IMR-90 (cell line): Measurements from ENCODE around the gene PSMC6. TPM values are rescaled to one million over a fixed set of nuclear protein-coding genes. Genes with fewer than 3 reads are reported as not detected.

Source experiments
- ATAC-seq: fragments of 200-7000 bp; cut with Tn5 transposase; 2 replicates; pipeline ENCODE4 v1.9.1; 2020; ENCODE audit warnings: low read depth, mild to moderate bottlenecking, moderate library complexity
- BruUV-seq: library from RNA; stranded (reverse); fragments of 400-500 nt; replicated peaks from 2 replicates; lab custom pipeline; 2021; lab: Mats Ljungman, UMichigan
- CTCF ChIA-PET: fragments of 300-600 bp; formaldehyde crosslinking; extraction: SDS; loops from one replicate; lab custom pipeline; 2021; ENCODE audit warnings: antibody characterized with exemption; lab: Yijun Ruan, JAX
- POLR2A ChIA-PET: fragments of 300-600 bp; sonication (Branson Sonifier 250); formaldehyde crosslinking; loops from one replicate; lab custom pipeline; 2022; ENCODE audit warnings: antibody characterized with exemption; ENCODE audit not compliant: unreplicated experiment; lab: Charles Lee
- DNase-seq: peaks from one replicate; pipeline ENCODE4 v3.0.0; 2013
- H2AFZ ChIP-seq: replicated peaks from 2 replicates; pipeline ENCODE3; 2013; ENCODE audit warnings: low read length, mild to moderate bottlenecking; ENCODE audit not compliant: poor library complexity
- H2AK5ac ChIP-seq: 2 replicates; pipeline ENCODE4 v1.6.1; 2013; ENCODE audit warnings: low read depth, low read length, inconsistent platforms
- H2AK9ac ChIP-seq: replicated peaks from 2 replicates; pipeline ENCODE3; 2013; ENCODE audit warnings: mild to moderate bottlenecking, low read depth, low read length, moderate library complexity; ENCODE audit not compliant: poor library complexity
- H2BK120ac ChIP-seq: 2 replicates; pipeline ENCODE4 v1.6.1; 2013; ENCODE audit warnings: low read depth, low read length, inconsistent platforms
- H2BK15ac ChIP-seq: 3 replicates; pipeline ENCODE4 v1.6.1; 2013; ENCODE audit warnings: low read depth, low read length, inconsistent platforms
- H2BK20ac ChIP-seq: 2 replicates; pipeline ENCODE4 v1.6.1; 2013; ENCODE audit warnings: low read depth, mild to moderate bottlenecking, inconsistent platforms, low read length, moderate library complexity
- H2BK5ac ChIP-seq: 2 replicates; pipeline ENCODE4 v1.6.1; 2013; ENCODE audit warnings: mild to moderate bottlenecking, low read depth, low read length, inconsistent platforms; ENCODE audit not compliant: poor library complexity, severe bottlenecking
- H3K14ac ChIP-seq: replicated peaks from 2 replicates; pipeline ENCODE4 v1.6.1; 2013; ENCODE audit warnings: low read depth, low read length, inconsistent platforms
- H3K18ac ChIP-seq: 2 replicates; pipeline ENCODE4 v1.6.1; 2013; ENCODE audit warnings: low read depth, low read length, control low read depth
- H3K23ac ChIP-seq: 2 replicates; pipeline ENCODE4 v1.6.1; 2013; ENCODE audit warnings: low read depth, low read length, inconsistent platforms
- H3K27ac ChIP-seq: 2 replicates; pipeline ENCODE4 v1.5.1; 2013; ENCODE audit warnings: mild to moderate bottlenecking, control low read depth, low read length; ENCODE audit not compliant: insufficient read depth
- H3K27me3 ChIP-seq: 2 replicates; pipeline ENCODE4 v1.6.1; 2013; ENCODE audit warnings: low read length; ENCODE audit not compliant: control insufficient read depth, insufficient read depth
- H3K36me3 ChIP-seq: 2 replicates; pipeline ENCODE4 v1.6.1; 2013; ENCODE audit warnings: low read length, mixed read lengths; ENCODE audit not compliant: control insufficient read depth, insufficient read depth
- H3K4ac ChIP-seq: 2 replicates; pipeline ENCODE4 v1.6.1; 2013; ENCODE audit warnings: low read depth, low read length, inconsistent platforms
- H3K4me1 ChIP-seq: 2 replicates; pipeline ENCODE4 v1.6.1; 2013; ENCODE audit warnings: low read length, mixed read lengths; ENCODE audit not compliant: control insufficient read depth, insufficient read depth
- H3K4me2 ChIP-seq: 2 replicates; pipeline ENCODE4 v1.6.1; 2013; ENCODE audit warnings: low read depth, mild to moderate bottlenecking, control low read depth, low read length, moderate library complexity
- H3K4me3 ChIP-seq: 2 replicates; pipeline ENCODE4 v1.5.1; 2013; ENCODE audit warnings: low read depth, mild to moderate bottlenecking, control low read depth, low read length, moderate library complexity; ENCODE audit not compliant: insufficient read depth
- H3K56ac ChIP-seq: 2 replicates; pipeline ENCODE4 v1.6.1; 2013; ENCODE audit warnings: low read length, inconsistent platforms; ENCODE audit not compliant: insufficient read depth; ENCODE audit errors: extremely low read depth
- H3K79me1 ChIP-seq, 2 experiments: 2 replicates each; pipeline ENCODE4 v1.6.1; 2013; ENCODE audit warnings: low read length in 2 of 2, inconsistent platforms in 1 of 2, low read depth in 1 of 2
- H3K9ac ChIP-seq: 2 replicates; pipeline ENCODE4 v1.6.1; 2013; ENCODE audit warnings: low read depth, low read length, control low read depth
- H3K9me1 ChIP-seq: 2 replicates; pipeline ENCODE4 v1.6.1; 2013; ENCODE audit warnings: low read length, inconsistent platforms; ENCODE audit not compliant: insufficient read depth
- H3K9me3 ChIP-seq: 2 replicates; pipeline ENCODE4 v1.6.1; 2013; ENCODE audit warnings: low read length; ENCODE audit not compliant: control insufficient read depth, insufficient read depth
- H4K20me1 ChIP-seq: 2 replicates; pipeline ENCODE4 v1.6.1; 2013; ENCODE audit warnings: low read length, inconsistent platforms; ENCODE audit not compliant: insufficient read depth
- H4K5ac ChIP-seq: 2 replicates; pipeline ENCODE4 v1.6.1; 2013; ENCODE audit warnings: mild to moderate bottlenecking, low read depth, low read length, control low read depth
- H4K8ac ChIP-seq, 2 experiments: 2 replicates each; pipeline ENCODE4 v1.6.1; 2013; ENCODE audit warnings: low read depth in 2 of 2, low read length in 2 of 2, control low read depth in 1 of 2, inconsistent platforms in 1 of 2
- H4K91ac ChIP-seq: 2 replicates; pipeline ENCODE4 v1.6.1; 2013; ENCODE audit warnings: low read depth, low read length, inconsistent platforms; ENCODE audit not compliant: insufficient read depth
- CHD1 ChIP-seq: IDR thresholded peaks from 2 replicates; pipeline ENCODE4 v1.6.1; 2012; ENCODE audit warnings: low read depth, low read length, improper control_type of control experiment
- MAZ ChIP-seq: IDR thresholded peaks from 2 replicates; pipeline ENCODE4 v1.6.1; 2012; ENCODE audit warnings: low read depth, mild to moderate bottlenecking, low read length, improper control_type of control experiment, moderate library complexity, borderline replicate concordance
- MXI1 ChIP-seq: IDR thresholded peaks from 2 replicates; pipeline ENCODE4 v1.6.1; 2012; ENCODE audit warnings: low read depth, mild to moderate bottlenecking, low read length, moderate library complexity, borderline replicate concordance
- NFE2L2 ChIP-seq: fragments of 150-350 bp; IDR thresholded peaks from 2 replicates; pipeline ENCODE4 v1.6.1; 2016; ENCODE audit warnings: low read depth, mild to moderate bottlenecking, low read length
- RCOR1 ChIP-seq: IDR thresholded peaks from 2 replicates; pipeline ENCODE4 v1.6.1; 2012; ENCODE audit warnings: mild to moderate bottlenecking, low read length, improper control_type of control experiment; ENCODE audit not compliant: insufficient replicate concordance
- WGBS, 2 experiments: methylation state at CpG; one replicate each; pipeline versions ENCODE4 v1.1.5 to v1.1.7; 2013; ENCODE audit warnings: missing lambda C conversion rate in 2 of 2; ENCODE audit not compliant: insufficient read length in 1 of 2; ENCODE audit errors: extremely low coverage in 2 of 2; 5-methylcytosine and 5-hydroxymethylcytosine counted together
- dilution Hi-C: fragments of 300-500 bp; cut with HindIII; formaldehyde crosslinking; loops from one replicate; pipeline ENCODE4 v1.14.3; 2018; ENCODE audit warnings: low sequenced_read_pairs; ENCODE audit not compliant: unreplicated experiment
- in situ Hi-C: fragments of 300-500 bp; cut with MboI; formaldehyde crosslinking; loops from 3 replicates; pipeline ENCODE4 v1.14.3; 2019; ENCODE audit warnings: low sequenced_read_pairs, inconsistent platforms, mixed read lengths
- intact Hi-C: fragments of 100-400 bp; cut with micrococcal nuclease; formaldehyde crosslinking; loops from 2 replicates; pipeline ENCODE4 v1.10.0; 2022
- polyA plus RNA-seq, 3 experiments: library from polyadenylated mRNA; depleted of rRNA; stranded (reverse); fragments of >200 nt; gene quantifications; 2 replicates each; pipeline ENCODE4 v1.2.3, GENCODE V29; 2012; ENCODE audit warnings: low replicate concordance in 1 of 3
- total RNA-seq: library from RNA; depleted of rRNA; stranded (reverse); fragments of >200 nt; gene quantifications from 2 replicates; pipeline ENCODE4 v1.2.3, GENCODE V29; 2012
- TF ChIP-seq, protein P1 (sequence below): fragments of 150-350 bp; IDR thresholded peaks from 2 replicates; pipeline ENCODE4 v1.6.1; 2017; ENCODE audit warnings: mild to moderate bottlenecking, antibody characterized with exemption, low read length, low read depth
- TF ChIP-seq, protein P2 (sequence below): conservative IDR thresholded peaks from 2 replicates; pipeline ENCODE4 v1.5.1; 2012; ENCODE audit warnings: mild to moderate bottlenecking, low read depth, low read length, improper control_type of control experiment
- TF ChIP-seq, protein P3 (sequence below): fragments of 150-350 bp; IDR thresholded peaks from 2 replicates; pipeline ENCODE4 v1.6.1; 2016; ENCODE audit warnings: low read depth, mild to moderate bottlenecking, low read length, moderate library complexity, borderline replicate concordance

PSMC6 gene
- total and polyA plus RNA-seq, 2 of the 4 experiments (the other 2 are of a cell fraction) = 62.9 to 85.4 TPM

- peaks cover 4% of the 10 kb centered on the region; the same call in 1 of the 2 replicates for H3K36me3 ChIP-seq
- no peak overlapping the region for H3K18ac ChIP-seq
- WGBS, 2 experiments = no CpG with 5 or more reads among the region's 1 CpG
- no peak overlapping the region for H2AK9ac ChIP-seq
- H3K23ac ChIP-seq = no peak overlapping the region
- H3K27me3 ChIP-seq = no peaks in the 10 kb centered on the region
- intact Hi-C loops = loop anchor here (10.0 kb wide), 1 partner anchor 414 kb away; the partner anchor contains the start of gene DDHD1
- H3K9ac ChIP-seq = no peak overlapping the region
- DNase-seq (no peak), ATAC-seq (no peak)
- H3K4ac ChIP-seq = no peak overlapping the region
- TF ChIP-seq, protein P1, sequence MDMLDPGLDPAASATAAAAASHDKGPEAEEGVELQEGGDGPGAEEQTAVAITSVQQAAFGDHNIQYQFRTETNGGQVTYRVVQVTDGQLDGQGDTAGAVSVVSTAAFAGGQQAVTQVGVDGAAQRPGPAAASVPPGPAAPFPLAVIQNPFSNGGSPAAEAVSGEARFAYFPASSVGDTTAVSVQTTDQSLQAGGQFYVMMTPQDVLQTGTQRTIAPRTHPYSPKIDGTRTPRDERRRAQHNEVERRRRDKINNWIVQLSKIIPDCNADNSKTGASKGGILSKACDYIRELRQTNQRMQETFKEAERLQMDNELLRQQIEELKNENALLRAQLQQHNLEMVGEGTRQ = no peak
- TF ChIP-seq MXI1 (no peak), CHD1 (no peak), MAZ (no peak), RCOR1 (no peak), NFE2L2 (no peak)
- TF ChIP-seq, protein P2, sequence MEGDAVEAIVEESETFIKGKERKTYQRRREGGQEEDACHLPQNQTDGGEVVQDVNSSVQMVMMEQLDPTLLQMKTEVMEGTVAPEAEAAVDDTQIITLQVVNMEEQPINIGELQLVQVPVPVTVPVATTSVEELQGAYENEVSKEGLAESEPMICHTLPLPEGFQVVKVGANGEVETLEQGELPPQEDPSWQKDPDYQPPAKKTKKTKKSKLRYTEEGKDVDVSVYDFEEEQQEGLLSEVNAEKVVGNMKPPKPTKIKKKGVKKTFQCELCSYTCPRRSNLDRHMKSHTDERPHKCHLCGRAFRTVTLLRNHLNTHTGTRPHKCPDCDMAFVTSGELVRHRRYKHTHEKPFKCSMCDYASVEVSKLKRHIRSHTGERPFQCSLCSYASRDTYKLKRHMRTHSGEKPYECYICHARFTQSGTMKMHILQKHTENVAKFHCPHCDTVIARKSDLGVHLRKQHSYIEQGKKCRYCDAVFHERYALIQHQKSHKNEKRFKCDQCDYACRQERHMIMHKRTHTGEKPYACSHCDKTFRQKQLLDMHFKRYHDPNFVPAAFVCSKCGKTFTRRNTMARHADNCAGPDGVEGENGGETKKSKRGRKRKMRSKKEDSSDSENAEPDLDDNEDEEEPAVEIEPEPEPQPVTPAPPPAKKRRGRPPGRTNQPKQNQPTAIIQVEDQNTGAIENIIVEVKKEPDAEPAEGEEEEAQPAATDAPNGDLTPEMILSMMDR = no peak
- TF ChIP-seq, protein P3, sequence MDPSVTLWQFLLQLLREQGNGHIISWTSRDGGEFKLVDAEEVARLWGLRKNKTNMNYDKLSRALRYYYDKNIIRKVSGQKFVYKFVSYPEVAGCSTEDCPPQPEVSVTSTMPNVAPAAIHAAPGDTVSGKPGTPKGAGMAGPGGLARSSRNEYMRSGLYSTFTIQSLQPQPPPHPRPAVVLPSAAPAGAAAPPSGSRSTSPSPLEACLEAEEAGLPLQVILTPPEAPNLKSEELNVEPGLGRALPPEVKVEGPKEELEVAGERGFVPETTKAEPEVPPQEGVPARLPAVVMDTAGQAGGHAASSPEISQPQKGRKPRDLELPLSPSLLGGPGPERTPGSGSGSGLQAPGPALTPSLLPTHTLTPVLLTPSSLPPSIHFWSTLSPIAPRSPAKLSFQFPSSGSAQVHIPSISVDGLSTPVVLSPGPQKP = no peak
- peaks cover 11 to 42% of the 10 kb centered on the region in 2 experiments; a peak in 3 of 4 replicates for H3K79me1 ChIP-seq
- in situ Hi-C loops = no loop called here
- no peak overlapping the region for H2BK5ac ChIP-seq
- no peak overlapping the region for H3K4me3 ChIP-seq
- no peak overlapping the region for H4K5ac ChIP-seq
- H3K9me3 ChIP-seq = no peaks in the 10 kb centered on the region
- no peak overlapping the region for H3K14ac ChIP-seq
- no peak overlapping the region for H4K8ac ChIP-seq
- no peak overlapping the region for H3K4me2 ChIP-seq
- no peaks in the 10 kb centered on the region for H3K9me1 ChIP-seq
- ChIA-PET CTCF (no interaction called here), POLR2A (no interaction called here)
- H2BK20ac ChIP-seq = no peak overlapping the region
- H3K56ac ChIP-seq = no peak overlapping the region
- H2BK120ac ChIP-seq = no peak overlapping the region
- H3K4me1 ChIP-seq = peaks cover 6% of the 10 kb centered on the region
- dilution Hi-C loops = no loop called here
- H4K20me1 ChIP-seq = no peaks in the 10 kb centered on the region; the same call in 1 of the 2 replicates
- no peak overlapping the region for H2AFZ ChIP-seq
- no peak overlapping the region for H3K27ac ChIP-seq
- no peak overlapping the region for H4K91ac ChIP-seq
- H2BK15ac ChIP-seq = no peak overlapping the region
- BruUV-seq = no TSS peak
- no peak overlapping the region for H2AK5ac ChIP-seq
These were observed 33.8 kb downstream of the PSMC6 start for GRCh38 chr14:52740751-52741150.
